ENCODE data around the gene PRDM10.

DNA sequence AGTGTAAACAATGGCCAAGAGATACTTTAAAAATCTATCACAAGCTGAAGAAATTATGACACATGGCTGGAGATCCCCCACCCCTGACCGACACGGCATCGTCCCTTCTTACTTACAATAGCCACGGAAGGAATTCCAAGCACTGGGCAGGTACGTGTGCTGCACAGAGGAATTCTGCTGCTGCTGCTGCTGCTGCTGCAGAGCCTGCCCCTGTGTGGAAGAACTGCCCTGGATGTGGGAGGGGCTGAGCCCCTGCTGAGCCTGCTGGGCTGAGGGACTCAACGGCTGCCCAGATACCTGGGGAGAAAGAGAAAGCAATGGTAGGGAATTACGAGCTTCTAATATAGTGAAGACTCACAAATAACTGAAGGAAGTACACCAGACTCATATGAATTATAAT, 92.3 kb downstream of the PRDM10 start:
- TF ChIP-seq, protein P1, sequence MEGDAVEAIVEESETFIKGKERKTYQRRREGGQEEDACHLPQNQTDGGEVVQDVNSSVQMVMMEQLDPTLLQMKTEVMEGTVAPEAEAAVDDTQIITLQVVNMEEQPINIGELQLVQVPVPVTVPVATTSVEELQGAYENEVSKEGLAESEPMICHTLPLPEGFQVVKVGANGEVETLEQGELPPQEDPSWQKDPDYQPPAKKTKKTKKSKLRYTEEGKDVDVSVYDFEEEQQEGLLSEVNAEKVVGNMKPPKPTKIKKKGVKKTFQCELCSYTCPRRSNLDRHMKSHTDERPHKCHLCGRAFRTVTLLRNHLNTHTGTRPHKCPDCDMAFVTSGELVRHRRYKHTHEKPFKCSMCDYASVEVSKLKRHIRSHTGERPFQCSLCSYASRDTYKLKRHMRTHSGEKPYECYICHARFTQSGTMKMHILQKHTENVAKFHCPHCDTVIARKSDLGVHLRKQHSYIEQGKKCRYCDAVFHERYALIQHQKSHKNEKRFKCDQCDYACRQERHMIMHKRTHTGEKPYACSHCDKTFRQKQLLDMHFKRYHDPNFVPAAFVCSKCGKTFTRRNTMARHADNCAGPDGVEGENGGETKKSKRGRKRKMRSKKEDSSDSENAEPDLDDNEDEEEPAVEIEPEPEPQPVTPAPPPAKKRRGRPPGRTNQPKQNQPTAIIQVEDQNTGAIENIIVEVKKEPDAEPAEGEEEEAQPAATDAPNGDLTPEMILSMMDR (IDR thresholded peaks at IDR 0.05; ENCODE audit: borderline replicate concordance, extremely low read depth, low read length, poor library complexity, severe bottlenecking), result no peak
- no peak for TF ChIP-seq EZH2 (IDR thresholded peaks at IDR 0.05; ENCODE audit: borderline replicate concordance, low read depth, low read length, severe bottlenecking)
